GM18526 (cell line): ENCODE measurements around the gene IGFALS.

ENCODE experiments used
- POLR2A ChIP-seq: IDR thresholded peaks from 3 replicates; pipeline ENCODE4 v1.6.1; 2011; ENCODE audit not compliant: insufficient read length; ENCODE audit errors: extremely low read depth

Gene IGFALS

DNA sequence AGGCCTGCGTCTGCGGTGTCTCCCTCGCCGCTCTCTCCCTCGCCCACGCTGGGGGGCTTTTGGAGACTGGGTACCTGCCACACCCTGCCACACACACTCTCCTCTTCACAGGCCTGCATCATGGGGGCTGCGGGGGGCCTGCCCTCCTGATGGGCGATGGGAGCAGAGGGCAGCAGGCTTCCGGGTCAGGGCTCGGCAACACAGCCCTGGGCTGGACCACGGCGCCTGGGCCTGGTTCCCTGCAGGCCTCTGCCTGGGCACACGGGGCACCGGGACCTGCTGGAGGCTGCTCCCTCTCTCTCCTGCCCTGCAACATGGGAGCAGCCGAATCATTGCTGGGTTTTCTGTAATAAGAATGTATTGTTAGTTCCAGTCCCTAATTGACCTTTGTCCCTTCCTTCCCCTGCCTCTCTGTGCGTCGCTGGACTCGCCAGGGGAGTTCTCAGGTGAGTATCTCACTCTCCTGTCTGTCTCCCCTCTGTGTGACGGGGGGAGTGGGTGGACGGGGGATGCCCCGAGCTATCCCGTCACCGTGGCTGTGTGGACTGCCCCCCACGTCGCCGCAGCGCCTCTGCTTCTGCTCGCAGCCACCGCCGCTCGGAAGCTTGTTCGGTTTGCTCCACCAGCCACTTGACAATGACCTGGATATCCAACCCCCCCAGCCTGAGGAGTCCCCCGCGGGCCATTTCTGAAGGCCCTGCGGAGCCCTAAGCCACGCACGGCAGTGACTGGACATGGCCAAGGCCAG, 35.6 kb downstream of the IGFALS start:
- TF ChIP-seq POLR2A, result no peak

DNA sequence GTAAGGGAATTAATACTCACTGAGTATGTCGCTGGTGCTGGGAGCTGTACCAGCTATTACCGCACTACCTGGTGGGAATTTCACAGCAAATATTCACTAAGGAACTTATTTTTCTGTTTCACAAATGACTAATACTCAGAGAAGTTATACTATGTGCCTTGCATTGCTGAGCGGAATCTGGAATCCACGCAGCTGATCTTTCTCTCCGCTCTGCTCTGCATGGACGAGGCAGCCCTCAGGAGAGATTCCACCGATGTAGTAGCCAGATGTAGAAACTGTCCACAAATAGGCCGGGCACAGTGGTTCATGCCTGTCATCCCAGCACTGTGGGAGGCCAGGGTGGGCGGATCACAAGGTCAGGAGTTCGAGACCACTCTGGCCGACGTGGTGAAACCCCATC, 39.3 kb downstream of the IGFALS start:
- TF ChIP-seq POLR2A, result no peak

GRCh38 chr16:1752853-1753252, 40.7 kb downstream of the IGFALS start:
- TF ChIP-seq POLR2A, result no peak

GRCh38 chr16:1751946-1752345, 41.6 kb downstream of the IGFALS start:
- TF ChIP-seq POLR2A, result no peak

GRCh38 chr16:1749152-1750117, 44.1 kb downstream of the IGFALS start:
- TF ChIP-seq POLR2A, result no peak

- TF ChIP-seq POLR2A, result no peak
Observed at GRCh38 chr16:1747934-1748333, 45.6 kb downstream of the IGFALS start.

DNA sequence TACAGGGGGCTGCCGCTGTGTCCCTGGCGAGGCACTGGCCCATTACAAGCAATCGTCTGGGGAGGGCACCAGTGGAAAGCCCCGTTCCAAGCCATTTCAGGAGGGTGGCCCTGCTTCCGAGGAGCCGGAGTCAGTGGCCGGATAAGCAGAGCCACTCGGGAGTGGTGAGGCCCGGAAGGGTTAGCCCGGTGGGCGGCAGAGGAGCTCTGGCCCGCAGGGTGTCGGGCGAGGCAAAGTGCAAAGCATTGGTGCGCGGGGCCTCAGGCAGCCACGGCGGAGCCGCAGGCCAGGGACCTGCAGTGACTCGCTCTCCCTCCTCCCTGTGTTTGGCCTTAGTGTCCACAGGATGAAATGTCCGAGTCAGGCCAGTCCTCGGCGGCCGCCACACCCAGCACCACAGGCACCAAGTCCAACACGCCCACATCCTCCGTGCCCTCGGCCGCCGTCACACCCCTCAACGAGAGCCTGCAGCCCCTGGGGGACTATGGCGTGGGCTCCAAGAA, 46.8 kb downstream of the IGFALS start:
- TF ChIP-seq POLR2A, result no peak

GRCh38 chr16:1745900-1746692, 47.4 kb downstream of the IGFALS start:
- TF ChIP-seq POLR2A, result no peak

DNA sequence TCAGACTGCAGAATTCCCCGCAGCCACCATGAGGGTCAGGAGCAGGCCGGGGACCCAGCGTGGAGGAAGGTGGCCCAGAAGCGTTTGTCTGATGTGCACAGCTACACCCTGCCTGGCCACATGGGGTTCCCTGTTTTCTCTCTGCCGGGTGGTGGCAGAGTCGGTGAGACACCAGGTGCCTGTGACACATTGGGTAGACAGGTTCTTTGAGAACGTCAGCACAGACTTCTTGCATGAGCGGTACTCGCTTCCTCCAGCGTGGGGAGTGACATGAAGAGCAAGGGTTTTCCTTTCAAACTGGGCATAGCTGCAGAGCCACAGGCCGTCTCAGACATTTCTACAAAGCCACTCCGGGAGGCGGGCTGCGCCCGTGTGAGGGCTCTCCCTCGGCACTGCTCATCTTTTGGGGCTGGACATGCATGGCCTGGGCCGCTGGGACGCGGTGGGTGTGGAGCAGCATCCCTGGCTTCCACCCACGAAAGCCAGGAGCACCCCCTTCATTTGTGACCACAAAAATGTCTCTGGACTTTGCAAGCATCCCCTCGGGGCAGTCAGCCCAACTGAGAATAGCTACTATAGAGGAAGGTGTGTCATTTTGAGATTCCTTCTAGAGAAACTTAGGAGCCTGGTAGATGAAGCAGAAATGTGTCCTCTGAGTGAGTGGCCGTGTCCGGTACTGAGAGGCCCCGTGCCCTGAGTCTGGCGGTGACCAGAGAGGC, 48.2 kb downstream of the IGFALS start:
- TF ChIP-seq POLR2A, result no peak

- TF ChIP-seq POLR2A, result no peak
Observed at GRCh38 chr16:1744338-1744840, 49.1 kb downstream of the IGFALS start.

DNA sequence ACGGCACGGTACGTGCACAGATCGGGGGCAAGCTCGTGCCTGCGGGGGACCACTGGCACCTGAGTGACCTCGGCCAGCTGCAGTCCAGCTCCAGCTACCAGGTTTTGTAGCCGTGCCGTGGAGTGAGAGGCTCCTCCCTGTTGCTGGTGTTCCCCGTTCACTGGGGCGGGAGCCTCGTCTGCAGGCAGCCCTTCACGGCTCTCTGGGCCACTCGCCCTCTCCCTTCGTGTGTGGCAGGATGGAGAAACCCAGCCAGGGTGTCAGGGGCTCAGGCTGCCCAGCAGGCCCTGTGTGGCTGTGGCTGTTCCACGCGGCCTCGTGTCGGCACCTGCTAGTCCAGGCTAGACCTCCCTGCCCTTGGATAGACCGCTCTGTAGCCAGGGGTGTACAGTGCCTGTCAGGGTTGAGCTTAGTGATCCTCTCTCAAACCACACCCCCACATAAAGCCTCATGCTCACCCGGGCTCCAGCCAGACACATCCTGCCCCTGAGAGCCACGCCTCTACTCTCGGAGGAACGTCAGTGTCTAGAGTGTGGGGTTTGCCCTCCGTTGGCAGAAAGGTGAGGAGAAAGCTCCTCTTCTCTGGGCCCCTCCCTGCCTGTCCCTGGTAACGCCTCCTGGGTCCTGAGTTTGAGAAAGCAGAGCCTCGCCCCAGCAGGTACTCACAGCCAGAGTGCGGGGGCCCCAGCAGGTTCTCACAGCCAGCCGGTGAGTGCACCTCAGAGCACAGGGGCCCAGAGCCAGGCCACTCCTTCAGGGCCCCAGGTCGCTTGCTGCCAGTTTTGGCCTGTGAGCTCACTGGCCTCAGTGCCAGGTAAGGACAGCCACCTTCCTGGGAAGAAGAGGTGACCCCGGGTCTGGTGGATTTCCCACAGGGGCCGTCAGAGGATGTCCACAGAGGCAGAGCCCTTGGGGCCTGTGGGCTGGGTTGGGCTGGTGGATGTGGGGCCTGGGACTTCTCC, 49.8 kb downstream of the IGFALS start:
- TF ChIP-seq POLR2A, result no peak

DNA sequence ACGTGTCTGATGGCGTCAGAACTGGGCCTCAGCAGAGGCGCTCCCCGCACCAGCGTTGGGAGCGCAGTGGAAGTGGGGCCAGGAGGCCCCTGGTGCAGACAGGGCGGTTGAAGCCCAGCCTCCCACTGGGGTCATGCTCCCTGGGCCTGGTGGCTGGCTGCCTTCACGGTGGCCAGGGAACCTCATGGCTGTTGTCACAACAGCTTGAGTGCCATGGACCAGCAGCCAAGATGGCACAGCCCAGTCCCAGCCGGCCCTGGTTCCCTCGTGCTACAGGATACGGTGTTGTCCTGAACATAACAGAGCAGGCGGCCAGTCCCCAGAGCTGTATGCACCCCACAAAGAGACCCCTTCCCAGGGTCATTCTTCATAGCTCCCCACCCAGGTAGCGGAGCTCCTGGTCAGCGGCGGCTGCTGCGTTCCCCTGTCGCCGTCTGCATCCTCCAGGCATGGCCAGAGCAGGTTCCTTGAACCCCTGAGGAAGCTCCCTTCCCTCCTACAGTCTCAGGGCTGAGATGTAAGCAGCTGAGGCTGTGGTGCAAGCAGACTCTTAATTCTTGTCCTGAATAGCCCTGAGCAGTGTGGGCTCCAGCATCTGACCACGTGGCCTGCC, 51.8 kb downstream of the IGFALS start:
- no peak for TF ChIP-seq POLR2A
